HepG2 (cell line): ENCODE data around the gene SYNJ2. TPM values are rescaled to one million over a fixed set of nuclear protein-coding genes. Genes with fewer than 3 reads are reported as not detected.

Experiments used
- AFF4 ChIP-seq: sonication (generic); formaldehyde crosslinking; IDR thresholded peaks from 2 replicates; pipeline ENCODE4 v1.4.0; 2020; ENCODE audit warnings: missing genetic modification reagents
- ARID5B ChIP-seq: IDR thresholded peaks from 2 replicates; pipeline ENCODE4 v1.4.0; 2020; ENCODE audit warnings: mild to moderate bottlenecking, missing genetic modification reagents
- CAMTA2 ChIP-seq: sonication (generic); formaldehyde crosslinking; IDR thresholded peaks from 2 replicates; pipeline ENCODE4 v1.4.0; 2020; ENCODE audit warnings: mild to moderate bottlenecking, missing genetic modification reagents, borderline replicate concordance
- CBX1 ChIP-seq: IDR thresholded peaks from one replicate; pipeline ENCODE4 v1.6.1; 2016; ENCODE audit warnings: antibody characterized with exemption, low read depth
- GATAD2A ChIP-seq: IDR thresholded peaks from 2 replicates; pipeline ENCODE4 v1.6.1; 2016
- HHEX ChIP-seq: IDR thresholded peaks from 2 replicates; pipeline ENCODE4 v1.6.1; 2016; ENCODE audit warnings: control low read depth
- HINFP ChIP-seq: sonication (generic); formaldehyde crosslinking; IDR thresholded peaks from 2 replicates; pipeline ENCODE4 v1.4.0; 2020; ENCODE audit warnings: low read depth, mild to moderate bottlenecking, missing genetic modification reagents
- KLF11 ChIP-seq: IDR thresholded peaks from 2 replicates; pipeline ENCODE4 v1.6.1; 2016; ENCODE audit warnings: missing compliant biosample characterization
- MEF2D ChIP-seq: sonication (generic); formaldehyde crosslinking; IDR thresholded peaks from 2 replicates; pipeline ENCODE4 v1.5.1; 2020; ENCODE audit warnings: mild to moderate bottlenecking, missing genetic modification reagents
- PITX1 ChIP-seq: sonication (generic); formaldehyde crosslinking; IDR thresholded peaks from 2 replicates; pipeline ENCODE4 v1.5.1; 2020; ENCODE audit warnings: mild to moderate bottlenecking, missing genetic modification reagents
- REL ChIP-seq: sonication (generic); formaldehyde crosslinking; conservative IDR thresholded peaks from 2 replicates; pipeline ENCODE4 v1.8.0; 2022; ENCODE audit warnings: mild to moderate bottlenecking, missing genetic modification reagents, moderate library complexity
- SNAPC2 ChIP-seq: sonication (generic); formaldehyde crosslinking; IDR thresholded peaks from 2 replicates; pipeline ENCODE4 v1.8.1; 2022; ENCODE audit warnings: mild to moderate bottlenecking, missing genetic modification reagents
- SP4 ChIP-seq: sonication (generic); formaldehyde crosslinking; IDR thresholded peaks from 2 replicates; pipeline ENCODE4 v1.8.1; 2023; ENCODE audit warnings: mild to moderate bottlenecking, missing genetic modification reagents
- THYN1 ChIP-seq: sonication (generic); formaldehyde crosslinking; IDR thresholded peaks from 2 replicates; pipeline ENCODE4 v1.8.1; 2023; ENCODE audit warnings: low read depth, mild to moderate bottlenecking, moderate library complexity, missing genetic modification reagents, borderline replicate concordance
- XBP1 ChIP-seq: sonication (generic); formaldehyde crosslinking; IDR thresholded peaks from 2 replicates; pipeline ENCODE4 v1.5.0; 2020; ENCODE audit warnings: missing genetic modification reagents
- ZBTB42 ChIP-seq: sonication (generic); formaldehyde crosslinking; IDR thresholded peaks from 2 replicates; pipeline ENCODE4 v1.5.0; 2020; ENCODE audit warnings: mild to moderate bottlenecking, missing genetic modification reagents
- ZFAT ChIP-seq: sonication (generic); formaldehyde crosslinking; conservative IDR thresholded peaks from 2 replicates; pipeline ENCODE4 v1.8.1; 2023; ENCODE audit warnings: missing genetic modification reagents, inconsistent platforms
- ZNF382 ChIP-seq: sonication (generic); formaldehyde crosslinking; IDR thresholded peaks from 2 replicates; pipeline ENCODE4 v1.5.0; 2020; ENCODE audit warnings: missing genetic modification reagents, mild to moderate bottlenecking, borderline replicate concordance
- ZNF780A ChIP-seq: sonication (generic); formaldehyde crosslinking; IDR thresholded peaks from 2 replicates; pipeline ENCODE4 v1.8.0; 2022; ENCODE audit warnings: mild to moderate bottlenecking, missing genetic modification reagents, moderate library complexity
- polyA plus RNA-seq, 8 experiments: library from polyadenylated mRNA; depleted of rRNA in 3 of 8; stranded (reverse) in 7 of 8; unstranded in 1 of 8; fragments of >200 nt; fragmentation: Illumina TruSeq in 4 of 8; extraction: Trizol in 4 of 8; gene quantifications; 2 replicates each; pipeline versions ENCODE4 v1.2.1 to v1.2.3, GENCODE V29; 2011 to 2016; ENCODE audit warnings: low read depth in 4 of 8, missing spikeins in 1 of 8, mixed read lengths in 1 of 8; ENCODE audit not compliant: insufficient read depth in 1 of 8
- total RNA-seq, 5 experiments: library from RNA; depleted of rRNA; stranded (reverse); fragments of >200 nt; fragmentation: Illumina TruSeq; extraction: Trizol; gene quantifications; 2 replicates each; pipeline ENCODE4 v1.2.3, GENCODE V29; 2016; ENCODE audit warnings: low read depth in 1 of 5
- TF ChIP-seq, protein P1 (sequence below): sonication (generic); formaldehyde crosslinking; IDR thresholded peaks from 2 replicates; pipeline ENCODE4 v1.4.0; 2020; ENCODE audit warnings: mild to moderate bottlenecking, missing genetic modification reagents

Gene SYNJ2
- total and polyA plus RNA-seq, 2 of the 13 experiments (the other 11 are each of a cell fraction or from before 2014, with no cell fraction given): 39.1 to 57.6 TPM

DNA sequence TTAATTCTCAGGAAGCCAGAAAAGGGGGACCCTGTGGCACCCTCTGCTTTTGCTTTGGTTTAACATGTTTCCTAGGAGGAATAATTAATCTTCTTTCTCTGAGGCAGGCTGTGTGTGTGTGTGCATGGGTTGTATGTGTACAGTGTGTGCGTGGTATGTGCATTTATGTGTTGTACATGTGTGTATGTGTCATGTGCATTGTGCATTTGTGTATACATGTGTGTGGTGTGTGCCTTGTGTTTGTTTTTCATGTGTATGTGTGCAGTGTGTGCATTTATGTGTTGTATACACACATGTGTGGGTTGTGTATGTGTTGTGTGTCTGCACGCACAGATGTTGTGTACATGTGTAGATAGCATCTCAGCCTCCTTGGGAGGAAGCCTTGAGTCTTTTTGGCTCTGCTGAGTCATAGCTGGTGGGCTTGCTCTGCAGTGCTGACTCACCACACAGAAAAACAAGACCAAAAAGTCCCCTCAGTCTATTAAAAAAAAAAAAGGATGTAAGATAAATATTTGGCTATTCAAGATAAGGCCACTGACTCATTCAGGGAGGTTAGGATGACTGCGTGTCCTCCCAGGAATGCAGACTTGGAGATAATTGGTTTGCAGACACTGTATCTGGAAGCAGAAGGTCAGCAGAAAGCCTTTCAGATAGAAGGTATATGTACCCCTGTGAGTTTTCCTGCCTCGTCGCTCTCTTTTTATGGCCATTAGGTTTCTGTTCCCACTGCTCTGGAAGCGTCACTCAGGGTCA, 58.6 kb downstream of the SYNJ2 start (continued):
- TF ChIP-seq, protein P1, sequence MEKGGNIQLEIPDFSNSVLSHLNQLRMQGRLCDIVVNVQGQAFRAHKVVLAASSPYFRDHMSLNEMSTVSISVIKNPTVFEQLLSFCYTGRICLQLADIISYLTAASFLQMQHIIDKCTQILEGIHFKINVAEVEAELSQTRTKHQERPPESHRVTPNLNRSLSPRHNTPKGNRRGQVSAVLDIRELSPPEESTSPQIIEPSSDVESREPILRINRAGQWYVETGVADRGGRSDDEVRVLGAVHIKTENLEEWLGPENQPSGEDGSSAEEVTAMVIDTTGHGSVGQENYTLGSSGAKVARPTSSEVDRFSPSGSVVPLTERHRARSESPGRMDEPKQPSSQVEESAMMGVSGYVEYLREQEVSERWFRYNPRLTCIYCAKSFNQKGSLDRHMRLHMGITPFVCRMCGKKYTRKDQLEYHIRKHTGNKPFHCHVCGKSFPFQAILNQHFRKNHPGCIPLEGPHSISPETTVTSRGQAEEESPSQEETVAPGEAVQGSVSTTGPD: peak; percentile 33
- TF ChIP-seq REL (CRISPR knock-in tag) (no peak; the same call in 1 of the 2 replicates), CAMTA2 (CRISPR knock-in tag) (no peak), ZFAT (no peak), KLF11 (CRISPR knock-in tag) (no peak), HINFP (0 out of 2 replicates have a peak, but pooled peaks have one; percentile 37), ZNF382 (CRISPR knock-in tag) (no peak), SNAPC2 (CRISPR knock-in tag) (no peak), CBX1 (no peak), THYN1 (CRISPR knock-in tag) (no peak), ZNF780A (CRISPR knock-in tag) (0 out of 2 replicates have a peak, but pooled peaks have one; percentile 25), GATAD2A (peak; percentile 98), SP4 (CRISPR knock-in tag) (no peak), AFF4 (CRISPR knock-in tag) (no peak), XBP1 (CRISPR knock-in tag) (peak; percentile 90; the same call in 1 of the 2 replicates), ARID5B (CRISPR knock-in tag) (peak; percentile 95), HHEX (CRISPR knock-in tag) (peak; percentile 74), MEF2D (peak; percentile 53; the same call in 1 of the 2 replicates), ZBTB42 (CRISPR knock-in tag) (no peak; the same call in 1 of the 2 replicates), PITX1 (0 out of 2 replicates have a peak, but pooled peaks have one; percentile 24)
